Endothelial cell of umbilical vein (primary cell): ENCODE results near the gene TNFRSF8. TPM values are rescaled to one million over a fixed set of nuclear protein-coding genes. Genes with fewer than 3 reads are reported as not detected.

Source experiments
- BruUV-seq: library from RNA; stranded (reverse); fragments of 400-500 nt; replicated peaks from 2 replicates; lab custom pipeline; 2021; lab: Mats Ljungman, UMichigan
- CTCF ChIA-PET: fragments of 300-600, 350-600 bp; sonication (Branson Sonifier 250); formaldehyde crosslinking; loops from one replicate; lab custom pipeline; 2021; ENCODE audit warnings: antibody characterized with exemption, inconsistent platforms; lab: Charles Lee
- POLR2A ChIA-PET: fragments of 300-600, 350-600 bp; sonication (Branson Sonifier 250); formaldehyde crosslinking; loops from one replicate; lab custom pipeline; 2021; ENCODE audit warnings: antibody characterized with exemption, inconsistent platforms; lab: Charles Lee
- DNase-seq: peaks from one replicate; pipeline ENCODE4 v3.0.0-alpha.2; 2011; ENCODE audit warnings: low read depth, low spot score
- FAIRE-seq: peaks from 2 replicates; lab custom pipeline; 2011; peaks lifted over from hg19 to GRCh38; lab: Jason Lieb, UNC
- H2AFZ ChIP-seq: 2 replicates; pipeline ENCODE4 v1.6.0; 2012; ENCODE audit warnings: low read depth, low read length, control low read depth, inconsistent platforms
- H3K27ac ChIP-seq: 2 replicates; pipeline ENCODE4 v1.5.1; 2011; ENCODE audit warnings: low read depth, mild to moderate bottlenecking, control low read depth, low read length, moderate library complexity; ENCODE audit not compliant: insufficient read depth
- H3K27me3 ChIP-seq, 2 experiments: 2 replicates each; pipeline versions ENCODE4 v1.6.0 to v1.6.1; 2011; ENCODE audit warnings: low read length in 2 of 2, mixed read lengths in 1 of 2; ENCODE audit not compliant: control insufficient read depth in 2 of 2, insufficient read depth in 2 of 2
- H3K36me3 ChIP-seq, 2 experiments: 2 replicates in 1 of 2; 3 replicates in 1 of 2; pipeline ENCODE4 v1.5.1; 2011; ENCODE audit warnings: low read length in 2 of 2, mild to moderate bottlenecking in 1 of 2, moderate library complexity in 1 of 2; ENCODE audit not compliant: control insufficient read depth in 2 of 2, insufficient read depth in 2 of 2; ENCODE audit errors: extremely low read depth in 1 of 2
- H3K4me1 ChIP-seq: 3 replicates; pipeline ENCODE4 v1.5.1; 2011; ENCODE audit warnings: mild to moderate bottlenecking, low read length; ENCODE audit not compliant: control insufficient read depth, insufficient read depth; ENCODE audit errors: extremely low read depth
- H3K4me2 ChIP-seq: 2 replicates; pipeline ENCODE4 v1.6.1; 2011; ENCODE audit warnings: low read length, control low read depth, mixed read lengths; ENCODE audit not compliant: insufficient read depth
- H3K4me3 ChIP-seq, 3 experiments: fragments of 200-600 bp in 1 of 3; sonication (generic), shearing (Covaris generic) in 1 of 3; replicated peaks in 1 of 3; 2 replicates each; pipeline ENCODE4 v1.5.1; 2011 to 2016; ENCODE audit warnings: control low read depth in 3 of 3, low read length in 3 of 3, mild to moderate bottlenecking in 2 of 3, inconsistent platforms in 1 of 3, low read depth in 1 of 3, moderate library complexity in 1 of 3; ENCODE audit not compliant: insufficient read depth in 1 of 3
- H3K79me2 ChIP-seq: 2 replicates; pipeline ENCODE4 v1.6.0; 2012; ENCODE audit warnings: low read length, inconsistent platforms; ENCODE audit not compliant: control insufficient read depth, insufficient read depth
- H3K9ac ChIP-seq: replicated peaks from 2 replicates; pipeline ENCODE3; 2011; ENCODE audit warnings: low read length, control low read depth; ENCODE audit not compliant: insufficient read depth; ENCODE audit errors: extremely low read depth
- H3K9me1 ChIP-seq: replicated peaks from 3 replicates; pipeline ENCODE4 v1.6.0; 2011; ENCODE audit warnings: mild to moderate bottlenecking, low read length; ENCODE audit not compliant: control insufficient read depth, insufficient read depth; ENCODE audit errors: extremely low read depth
- H3K9me3 ChIP-seq: replicated peaks from 2 replicates; pipeline ENCODE4 v1.5.1; 2012; ENCODE audit warnings: low read length, inconsistent platforms; ENCODE audit not compliant: control insufficient read depth, insufficient read depth
- H4K20me1 ChIP-seq: replicated peaks from 2 replicates; pipeline ENCODE3; 2011; ENCODE audit warnings: mild to moderate bottlenecking, low read length; ENCODE audit not compliant: control insufficient read depth, insufficient read depth; ENCODE audit errors: extremely low read depth
- EZH2 ChIP-seq: IDR thresholded peaks from 2 replicates; pipeline ENCODE4 v1.6.1; 2012; ENCODE audit warnings: borderline replicate concordance, low read depth, mild to moderate bottlenecking, moderate library complexity, low read length, inconsistent platforms; ENCODE audit not compliant: severe bottlenecking
- FOS ChIP-seq: IDR thresholded peaks from 2 replicates; pipeline ENCODE4 v1.6.1; 2011; ENCODE audit warnings: mild to moderate bottlenecking, low read length, moderate library complexity, borderline replicate concordance; ENCODE audit not compliant: insufficient read depth
- GATA2 ChIP-seq: IDR thresholded peaks from 2 replicates; pipeline ENCODE4 v1.7.0; 2011; ENCODE audit warnings: low read depth, mild to moderate bottlenecking, moderate library complexity, mixed read lengths, low read length; ENCODE audit not compliant: insufficient read length, insufficient read depth
- JUN ChIP-seq: IDR thresholded peaks from 2 replicates; pipeline ENCODE4 v1.6.1; 2011; ENCODE audit warnings: borderline replicate concordance, low read depth; ENCODE audit not compliant: insufficient read length, insufficient read depth
- MAX ChIP-seq: IDR thresholded peaks from 2 replicates; pipeline ENCODE4 v1.6.1; 2011; ENCODE audit not compliant: insufficient read depth, insufficient read length
- MYC ChIP-seq: IDR thresholded peaks from one replicate; pipeline ENCODE4 v1.6.1; 2011; ENCODE audit warnings: mild to moderate bottlenecking, low read depth, low read length
- POLR2A ChIP-seq: IDR thresholded peaks from 2 replicates; pipeline ENCODE4 v1.6.1; 2012; ENCODE audit warnings: low read depth, mild to moderate bottlenecking, control low read depth, low read length
- POLR2AphosphoS5 ChIP-seq: IDR thresholded peaks from 2 replicates; pipeline ENCODE4 v1.6.1; 2012; ENCODE audit warnings: low read depth, mild to moderate bottlenecking, control low read depth, low read length, moderate library complexity; ENCODE audit not compliant: insufficient read depth
- dilution Hi-C: fragments of 300-500 bp; cut with MboI; formaldehyde crosslinking; loops from one replicate; pipeline ENCODE4 v1.15.0; 2019; ENCODE audit warnings: low sequenced_read_pairs; ENCODE audit not compliant: extremely low pct_ligation_motif_present
- intact Hi-C: fragments of 100-400 bp; cut with micrococcal nuclease; formaldehyde crosslinking; loops from one replicate; pipeline ENCODE4 v1.10.0; 2022
- polyA plus RNA-seq, 4 experiments: library from polyadenylated mRNA; depleted of rRNA in 3 of 4; stranded (reverse) in 3 of 4; unstranded in 1 of 4; fragments of >200 nt; gene quantifications; 2 replicates each; pipeline versions ENCODE4 v1.2.1 to v1.2.3, GENCODE V29; 2011 to 2012; ENCODE audit warnings: missing spikeins in 1 of 4
- total RNA-seq: library from RNA; stranded (reverse); gene quantifications from 2 replicates; pipeline ENCODE4 v1.2.3, GENCODE V29; 2021
- TF ChIP-seq, protein P1 (sequence below), 2 donors: IDR thresholded peaks; 1 replicate in 1 of 2; 2 replicates in 1 of 2; pipeline ENCODE4 v1.5.1; 2011; ENCODE audit warnings: low read length in 2 of 2, mild to moderate bottlenecking in 2 of 2, moderate library complexity in 2 of 2, control low read depth in 1 of 2, inconsistent platforms in 1 of 2, low read depth in 1 of 2; ENCODE audit not compliant: insufficient read depth in 1 of 2; ENCODE audit errors: extremely low read depth in 1 of 2

The TNFRSF8 gene
- total and polyA plus RNA-seq, 2 donors (not counting 3 experiments of a cell fraction or from before 2014, with no cell fraction given) = 0.47 TPM; not detected in 1

DNA sequence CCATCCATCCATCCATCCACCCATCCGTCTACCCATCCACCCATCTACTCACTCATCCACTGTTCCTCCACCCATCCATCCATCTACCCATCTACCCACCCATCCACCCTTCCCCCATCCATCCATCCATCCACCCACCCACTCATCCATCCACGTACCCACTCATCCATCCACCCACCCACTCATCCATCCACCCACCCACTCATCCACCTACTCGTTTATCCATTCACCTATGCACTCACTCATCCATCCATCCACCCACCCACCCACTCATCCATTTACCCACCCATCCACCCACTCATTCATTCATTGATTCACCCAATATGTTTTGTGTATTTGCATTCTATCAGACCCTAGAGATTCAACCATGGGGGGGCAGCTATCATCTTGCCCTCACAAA, 27.2 kb downstream of the TNFRSF8 start:
- H3K9ac ChIP-seq = no peak overlapping the region
- CTCF ChIA-PET = interaction anchor here (2.9 kb wide), 1 partner anchor 10 kb away, joined by 11 read pairs; no protein-coding TSS in a partner anchor
- no peak overlapping the region for H3K4me3 ChIP-seq
- H2AFZ ChIP-seq = no peak overlapping the region
- no peaks in the 10 kb centered on the region for H3K79me2 ChIP-seq
- BruUV-seq = no TSS peak
- FAIRE-seq (no peak), DNase-seq (no peak)
- TF ChIP-seq MAX (no peak), FOS (no peak), EZH2 (no peak), JUN (no peak)
- H4K20me1 ChIP-seq = no peaks in the 10 kb centered on the region
- H3K27ac ChIP-seq = no peak overlapping the region
- dilution Hi-C loops = no loop called here
- H3K27me3 ChIP-seq = peaks cover 0 to 2% of the 10 kb centered on the region in 2 experiments
- intact Hi-C loops = no loop called here
- H3K4me2 ChIP-seq = no peak overlapping the region
- no peaks in the 10 kb centered on the region for H3K36me3 ChIP-seq
- H3K9me1 ChIP-seq = no peaks in the 10 kb centered on the region
- no peaks in the 10 kb centered on the region for H3K9me3 ChIP-seq
- POLR2A ChIA-PET = no interaction called here
- no peaks in the 10 kb centered on the region for H3K4me1 ChIP-seq

GRCh38 chr1:12091191-12091590, 28.1 kb downstream of the TNFRSF8 start:
- Histone ChIP-seq H3K36me3 (no peaks in the 10 kb centered on the region), H2AFZ (no peak overlapping the region), H3K4me3 (no peak overlapping the region), H3K9me3 (no peaks in the 10 kb centered on the region), H3K4me2 (no peak overlapping the region), H3K79me2 (no peaks in the 10 kb centered on the region), H3K9ac (no peak overlapping the region), H3K27ac (no peak overlapping the region), H3K9me1 (no peaks in the 10 kb centered on the region), H4K20me1 (no peaks in the 10 kb centered on the region), H3K4me1 (no peaks in the 10 kb centered on the region), H3K27me3 (peaks cover 0 to 2% of the 10 kb centered on the region in 2 experiments)
- intact Hi-C loops = no loop called here
- CTCF ChIA-PET = interaction anchor here (2.9 kb wide), 1 partner anchor 11 kb away, joined by 11 read pairs; no protein-coding TSS in a partner anchor
- dilution Hi-C loops = no loop called here
- no peak for DNase-seq
- TF ChIP-seq MYC (no peak), FOS (no peak), MAX (no peak), GATA2 (no peak), JUN (no peak), POLR2A (no peak), POLR2AphosphoS5 (no peak), EZH2 (no peak)
- TF ChIP-seq, protein P1, sequence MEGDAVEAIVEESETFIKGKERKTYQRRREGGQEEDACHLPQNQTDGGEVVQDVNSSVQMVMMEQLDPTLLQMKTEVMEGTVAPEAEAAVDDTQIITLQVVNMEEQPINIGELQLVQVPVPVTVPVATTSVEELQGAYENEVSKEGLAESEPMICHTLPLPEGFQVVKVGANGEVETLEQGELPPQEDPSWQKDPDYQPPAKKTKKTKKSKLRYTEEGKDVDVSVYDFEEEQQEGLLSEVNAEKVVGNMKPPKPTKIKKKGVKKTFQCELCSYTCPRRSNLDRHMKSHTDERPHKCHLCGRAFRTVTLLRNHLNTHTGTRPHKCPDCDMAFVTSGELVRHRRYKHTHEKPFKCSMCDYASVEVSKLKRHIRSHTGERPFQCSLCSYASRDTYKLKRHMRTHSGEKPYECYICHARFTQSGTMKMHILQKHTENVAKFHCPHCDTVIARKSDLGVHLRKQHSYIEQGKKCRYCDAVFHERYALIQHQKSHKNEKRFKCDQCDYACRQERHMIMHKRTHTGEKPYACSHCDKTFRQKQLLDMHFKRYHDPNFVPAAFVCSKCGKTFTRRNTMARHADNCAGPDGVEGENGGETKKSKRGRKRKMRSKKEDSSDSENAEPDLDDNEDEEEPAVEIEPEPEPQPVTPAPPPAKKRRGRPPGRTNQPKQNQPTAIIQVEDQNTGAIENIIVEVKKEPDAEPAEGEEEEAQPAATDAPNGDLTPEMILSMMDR (IDR thresholded peaks at IDR 0.05; ENCODE audit: extremely low read depth in 1 of 2, insufficient read depth in 1 of 2, low read depth in 1 of 2, low read length in 2 of 2) = no peak
- POLR2A ChIA-PET = no interaction called here
- no TSS peak for BruUV-seq
- FAIRE-seq = no peak
